GM21717 (cell line): ENCODE data around the gene ALKBH6.
"Not testable (repeated sequence)": the region's sequence is repeated elsewhere in the genome, so short reads cannot be mapped to it uniquely, and the experiment has no call there.

Source experiments
- ATAC-seq: cut with Tn5 transposase; IDR thresholded peaks from one replicate; pipeline ENCODE4 v1.9.1; 2021; ENCODE audit warnings: mild to moderate bottlenecking, moderate library complexity; ENCODE audit not compliant: unreplicated experiment

Gene ALKBH6

DNA sequence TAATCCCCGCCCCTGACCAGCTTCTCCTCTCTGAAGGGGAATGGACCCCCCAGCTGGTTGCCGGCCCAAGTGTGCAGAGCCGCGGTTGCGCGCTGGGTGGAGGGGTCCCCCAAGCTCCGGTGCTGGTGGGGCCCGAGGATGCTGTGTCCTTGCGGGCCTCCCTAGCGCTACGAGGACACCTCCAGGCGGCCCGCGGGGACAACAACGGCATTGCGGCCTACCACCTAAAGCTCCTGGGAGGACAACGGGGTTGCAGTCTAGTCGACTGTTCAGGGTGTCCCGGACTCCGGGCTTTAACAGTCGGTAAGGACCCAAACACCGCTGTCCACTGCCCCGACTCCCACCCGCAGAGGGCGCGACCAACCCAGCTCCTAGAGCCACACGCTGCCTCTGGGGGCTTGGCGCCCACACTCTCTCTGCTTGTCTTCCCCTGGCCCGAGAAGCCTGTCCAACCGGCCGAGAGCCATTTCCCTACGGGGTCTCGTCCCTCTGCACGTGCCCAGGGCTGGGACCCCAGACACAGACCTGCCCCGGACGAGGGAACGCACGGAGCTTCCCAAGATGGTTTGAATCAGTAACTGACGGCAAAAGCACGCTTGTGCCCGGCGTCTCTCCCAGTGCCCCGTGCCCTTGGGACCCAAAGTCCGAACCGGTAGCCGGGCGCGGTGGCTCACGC is 20.0 kb downstream of the ALKBH6 start:
- ATAC-seq, result no peak

DNA sequence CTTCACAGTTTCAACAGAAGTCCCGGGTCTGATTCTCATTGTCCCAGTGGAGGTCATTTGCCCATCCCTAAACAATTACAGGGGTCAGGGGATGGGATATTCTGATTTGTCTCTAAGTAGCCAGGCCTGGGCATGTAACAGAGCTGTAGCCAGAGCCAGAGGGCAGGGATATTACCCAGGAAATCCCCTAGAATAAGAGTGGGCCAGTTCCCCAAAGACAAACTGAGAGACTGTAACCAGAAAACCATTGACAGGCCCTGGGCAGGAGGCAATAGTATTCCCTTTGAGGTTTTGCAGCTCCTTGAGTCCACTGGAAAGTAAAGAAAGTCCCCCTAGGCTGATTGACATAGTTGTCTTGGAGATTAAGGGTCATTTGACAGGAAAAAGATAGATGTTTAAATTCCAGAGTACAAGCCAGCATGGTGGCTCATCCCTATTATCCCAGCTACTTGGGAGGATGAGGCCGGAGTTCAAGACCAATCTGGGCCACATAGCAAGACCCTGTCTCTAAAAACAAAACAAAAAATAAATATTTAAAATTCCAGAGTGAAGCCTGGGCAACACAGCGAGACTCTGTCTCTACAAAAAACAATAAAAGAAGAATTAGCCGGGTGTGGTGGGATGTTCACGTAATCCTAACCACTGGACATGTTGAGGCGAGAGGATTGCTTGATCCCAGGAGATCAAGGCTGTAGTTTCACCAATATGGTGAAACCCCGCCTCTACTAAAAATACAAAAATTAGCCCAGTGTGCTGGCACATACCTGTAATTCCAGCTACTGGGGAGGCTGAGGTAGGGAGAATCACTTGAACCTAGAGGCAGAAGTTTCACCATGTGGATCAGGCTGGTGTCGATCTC is 20.9 kb downstream of the ALKBH6 start:
- no peak for ATAC-seq

DNA sequence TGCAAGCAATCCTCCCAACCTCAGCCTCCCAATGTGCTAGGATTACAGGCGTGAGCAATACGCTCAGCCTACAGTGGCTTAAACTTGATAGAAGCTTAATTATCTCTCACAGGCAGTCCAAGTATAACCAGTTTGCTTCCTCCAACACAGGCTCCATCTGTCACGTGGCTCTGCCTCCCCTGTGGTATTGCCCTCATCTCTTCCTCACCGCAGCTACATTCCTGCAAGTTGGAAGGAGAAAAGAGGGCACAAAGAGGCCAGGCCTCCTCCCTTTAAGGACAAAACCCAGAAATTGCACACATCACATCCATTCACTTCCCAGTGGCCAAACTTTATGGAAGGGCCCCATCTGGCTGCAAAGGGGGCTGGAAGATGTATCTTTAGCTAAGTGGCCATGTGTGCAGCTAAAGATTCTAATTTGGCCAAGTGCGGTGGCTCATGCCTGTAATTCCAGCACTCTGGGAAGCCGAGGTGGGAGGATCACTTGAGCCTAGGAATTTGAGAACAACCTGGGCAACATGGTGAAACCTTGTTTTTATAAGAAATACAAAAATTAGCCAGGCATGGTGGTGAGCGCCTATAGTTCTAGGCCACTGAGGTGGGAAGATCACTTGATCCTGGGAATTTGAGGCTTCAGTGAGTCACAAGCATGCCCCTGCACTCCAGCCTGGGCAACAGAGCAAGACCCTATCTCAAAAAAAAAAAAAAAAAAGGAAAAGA is 22.1 kb downstream of the ALKBH6 start:
- no peak for ATAC-seq

DNA sequence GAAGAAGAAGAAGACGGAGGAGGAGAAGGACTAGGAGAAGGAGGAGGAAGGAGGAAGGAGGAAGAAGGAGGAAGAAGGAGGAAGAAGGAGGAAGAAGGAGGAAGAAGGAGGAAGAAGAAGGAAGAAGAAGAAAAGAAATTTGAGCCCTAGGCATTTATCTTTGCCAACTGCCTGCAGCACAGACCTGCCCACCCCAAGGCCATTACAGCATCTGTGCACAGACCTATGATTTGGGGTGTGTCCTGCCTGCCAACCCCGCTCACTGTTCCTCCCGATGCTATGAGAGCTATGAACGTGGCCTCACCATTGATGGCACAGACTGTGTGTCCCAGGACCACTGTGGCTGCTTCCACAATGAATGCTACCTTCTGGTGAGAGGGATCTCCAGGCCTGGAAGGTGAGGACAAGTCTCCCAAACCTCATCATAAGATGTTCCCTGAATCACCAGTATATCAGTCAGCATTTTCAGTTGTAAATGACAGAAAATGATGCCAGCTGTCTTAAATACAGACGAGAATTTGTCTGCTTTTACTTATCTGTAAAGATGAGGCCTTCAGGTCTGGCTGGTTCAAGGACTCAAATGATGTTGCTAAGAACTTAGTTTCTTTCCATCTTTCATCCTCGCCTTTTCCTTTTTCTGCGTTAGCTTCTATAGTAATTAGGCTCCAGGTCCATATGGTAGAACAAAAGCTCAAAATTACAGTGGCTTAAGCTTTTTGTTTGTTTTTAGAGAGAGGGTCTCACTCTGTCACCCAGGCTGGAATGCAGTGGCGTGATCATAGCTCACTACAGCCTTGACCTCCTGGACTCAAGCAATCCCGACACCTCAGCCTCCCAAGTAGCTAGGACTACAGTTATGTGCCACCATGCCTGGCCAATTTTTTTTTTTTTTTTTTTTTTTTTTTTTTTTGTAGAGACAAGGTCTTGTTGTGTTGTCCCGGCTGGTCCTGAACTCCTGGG is 23.0 kb downstream of the ALKBH6 start:
- no peak for ATAC-seq

DNA sequence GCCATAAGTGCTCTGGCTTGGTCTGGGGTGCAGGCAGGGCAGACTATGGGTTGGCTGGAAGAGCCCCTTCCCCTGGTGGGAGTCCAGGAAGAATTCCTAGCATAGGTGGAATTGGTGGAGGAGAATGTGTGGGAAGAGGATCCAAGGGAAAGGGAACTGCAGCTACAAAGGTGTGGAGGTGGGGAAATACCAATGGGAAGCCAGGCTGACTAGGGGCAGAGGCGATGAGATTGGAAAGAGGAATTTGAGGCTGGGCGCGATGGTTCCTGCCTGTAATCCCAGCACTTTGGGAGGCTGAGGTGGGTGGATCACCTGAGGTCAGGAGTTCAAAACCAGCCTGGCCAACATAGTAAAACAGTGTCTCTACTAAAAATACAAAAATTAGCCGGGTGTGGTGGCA is 23.9 kb downstream of the ALKBH6 start:
- no peak for ATAC-seq

DNA sequence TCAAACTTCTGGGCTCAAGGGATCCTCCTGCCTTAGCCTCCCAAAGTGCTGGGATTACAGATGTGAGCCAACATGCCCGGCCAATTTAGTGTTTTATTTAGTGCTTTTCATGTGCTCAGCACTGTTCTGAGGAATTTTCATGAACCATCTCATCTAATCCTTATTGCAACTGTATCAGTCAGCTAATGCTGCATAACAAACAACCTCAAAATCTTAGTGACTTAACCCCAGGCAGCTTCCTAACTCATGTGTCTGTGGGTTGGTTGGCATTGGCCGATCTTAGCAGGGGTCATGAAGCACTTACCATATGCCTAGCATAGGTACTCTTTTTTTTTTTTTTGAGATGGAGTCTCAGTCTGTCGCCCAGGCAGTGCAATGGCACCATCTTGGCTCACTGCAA is 25.2 kb downstream of the ALKBH6 start:
- ATAC-seq, result no peak

DNA sequence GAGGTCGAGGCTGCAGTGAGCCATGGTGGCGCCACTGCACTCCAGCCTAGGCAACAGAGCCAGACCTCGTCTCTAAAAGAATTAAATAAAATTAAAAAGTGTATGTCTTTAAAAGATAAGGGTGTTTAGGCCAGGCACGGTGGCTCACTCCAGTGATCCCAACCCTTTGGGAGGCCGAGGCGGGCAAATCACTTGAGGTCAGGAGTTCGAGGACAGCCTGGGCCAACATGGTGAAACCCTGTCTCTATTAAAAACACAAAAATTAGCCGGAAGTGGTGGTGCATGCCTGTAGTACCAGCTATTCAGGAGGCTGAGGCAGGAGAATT is 26.5 kb downstream of the ALKBH6 start:
- no peak for ATAC-seq

DNA sequence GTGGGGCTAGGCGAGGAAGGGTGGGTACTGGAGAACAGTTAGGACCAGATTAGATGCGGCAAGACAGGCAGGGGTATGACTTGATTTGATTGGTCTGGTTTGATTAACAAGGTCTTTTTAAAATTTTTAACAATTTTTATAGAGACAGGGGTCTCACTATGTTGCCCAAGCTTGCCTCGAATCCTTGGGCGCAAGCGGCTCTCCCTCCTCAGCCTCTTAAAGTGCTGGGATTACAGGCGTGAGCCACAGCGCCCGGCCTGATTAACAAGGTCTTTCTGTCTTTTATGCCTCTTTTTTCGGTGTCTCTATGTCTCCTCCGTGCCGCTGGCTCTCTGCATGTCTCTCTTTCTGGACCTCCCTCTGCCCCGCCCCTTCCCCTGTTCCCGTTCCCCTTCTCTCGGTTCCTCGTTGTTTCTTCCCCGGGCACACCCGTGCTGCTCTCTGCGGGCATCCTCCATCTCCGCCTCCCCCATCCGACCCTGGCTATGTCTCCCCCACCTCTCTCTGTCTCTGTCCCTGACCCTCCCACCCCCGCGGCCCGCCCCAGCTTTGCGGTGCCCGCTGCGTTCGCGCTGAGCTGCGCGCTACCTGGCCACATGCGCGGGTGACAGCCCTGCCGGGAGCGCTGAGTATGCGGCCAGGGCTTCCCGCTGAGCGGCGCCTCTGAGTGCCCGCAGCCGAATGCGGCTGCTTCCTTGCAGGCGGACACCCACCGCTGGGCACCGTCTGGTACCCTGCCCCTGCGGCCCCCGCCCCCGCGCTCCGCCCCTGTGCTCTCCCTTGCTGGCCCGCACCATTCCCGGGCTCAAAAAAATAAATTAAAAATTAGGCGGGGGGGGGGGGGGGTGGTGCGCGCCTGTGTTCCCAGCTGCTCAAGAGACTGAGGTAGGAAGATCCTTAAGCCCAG is 27.1 kb downstream of the ALKBH6 start:
- no peak for ATAC-seq

DNA sequence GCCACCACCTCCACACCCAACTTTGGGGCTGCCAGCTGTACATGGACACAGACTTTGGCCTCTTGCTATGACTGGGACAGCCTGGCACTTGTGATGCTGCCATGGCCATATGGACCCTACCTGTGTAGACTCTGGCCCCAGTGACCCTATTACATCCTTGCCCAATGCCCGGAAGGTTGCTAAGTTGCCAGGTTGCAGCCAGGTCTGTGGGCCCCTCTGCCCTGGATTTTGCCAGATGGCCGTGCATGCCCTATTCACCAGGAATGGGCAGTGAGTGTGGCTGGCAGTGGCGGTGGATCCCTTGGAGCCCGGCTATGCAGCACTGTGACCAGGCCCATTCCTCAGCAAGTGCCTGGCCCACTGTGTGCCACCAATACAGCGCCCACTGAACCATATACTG is 27.9 kb downstream of the ALKBH6 start:
- ATAC-seq, result no peak

DNA sequence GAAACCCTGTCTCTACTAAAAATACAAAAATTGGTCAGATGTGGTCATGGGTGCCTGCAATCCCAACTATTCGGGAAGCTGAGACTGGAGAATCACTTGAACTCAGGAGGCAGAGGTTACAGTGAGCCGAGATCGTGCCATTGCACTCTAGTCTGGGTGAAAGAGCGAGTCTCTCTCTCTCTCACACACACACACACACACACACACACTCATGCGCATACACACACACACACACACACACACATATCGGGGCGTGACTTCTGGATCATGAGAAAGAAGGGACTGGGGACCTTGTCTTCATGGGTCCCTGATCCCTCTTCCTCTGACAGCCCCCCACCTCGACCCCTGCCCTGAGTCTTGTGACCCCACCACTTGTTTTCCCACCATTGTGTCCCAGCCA is 30.8 kb downstream of the ALKBH6 start:
- no peak for ATAC-seq

DNA sequence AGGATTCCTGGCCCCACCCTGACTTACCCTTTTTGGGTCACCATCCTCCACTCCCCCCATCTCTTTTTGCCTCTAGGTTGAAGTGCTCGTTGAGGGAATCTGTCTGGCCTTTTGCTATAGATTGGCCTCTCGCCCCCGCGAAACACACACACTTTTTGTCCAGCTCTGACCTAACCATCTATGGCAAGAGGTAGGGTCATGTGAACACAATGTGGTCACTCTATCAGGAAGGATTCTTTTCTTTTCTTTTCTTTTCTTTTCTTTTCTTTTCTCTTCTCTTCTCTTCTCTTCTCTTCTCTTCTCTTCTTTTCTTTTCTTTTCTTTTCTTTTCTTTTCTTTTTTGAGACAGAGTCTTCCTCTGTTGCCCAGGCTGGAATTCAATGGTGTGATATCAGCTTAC is 33.0 kb downstream of the ALKBH6 start:
- ATAC-seq, result not testable (repeated sequence)

DNA sequence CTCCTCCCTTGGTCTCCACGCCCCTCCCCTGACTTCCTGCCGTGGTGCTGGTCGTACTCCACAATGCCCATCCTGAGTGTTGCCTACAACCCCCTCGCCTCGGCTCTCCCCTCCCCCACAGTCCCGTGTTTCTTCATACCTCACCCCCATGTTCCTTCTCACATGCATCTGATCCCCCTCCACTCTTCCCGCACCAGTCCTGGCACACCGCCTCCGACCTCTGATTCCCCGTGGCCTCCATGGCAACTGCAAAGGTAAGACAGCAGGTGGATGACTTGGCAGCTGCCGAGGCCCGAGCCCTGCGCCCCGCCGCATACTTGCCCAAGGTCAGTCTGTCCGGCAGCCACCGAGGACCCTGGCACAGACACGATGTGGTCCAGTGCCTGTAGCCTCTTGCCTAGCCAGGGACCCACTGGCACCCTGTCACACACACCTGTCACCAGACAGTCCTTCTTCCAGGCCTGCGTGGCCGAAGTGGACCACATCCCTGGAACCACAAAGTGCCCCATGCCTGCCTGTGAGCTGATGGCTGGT is 35.1 kb downstream of the ALKBH6 start:
- no peak for ATAC-seq

DNA sequence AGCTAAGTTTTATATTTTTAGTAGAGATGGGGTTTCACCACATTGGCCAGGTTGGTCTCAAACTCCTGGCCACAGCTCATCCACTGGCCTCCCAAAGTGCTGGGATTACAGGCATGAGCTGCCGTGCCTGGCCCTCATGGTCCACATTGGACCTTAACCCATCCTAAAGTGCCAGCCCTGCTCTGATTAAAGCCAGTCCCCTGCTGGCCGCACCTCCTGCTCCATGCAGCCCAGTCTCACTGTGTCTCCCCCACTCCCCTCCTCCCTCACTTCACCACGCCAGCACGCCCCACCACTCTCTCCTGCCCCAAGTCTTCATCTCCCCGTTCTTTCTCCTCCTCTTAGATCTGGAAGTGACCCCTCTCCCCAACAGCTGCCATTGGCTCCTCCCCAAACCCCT is 35.7 kb downstream of the ALKBH6 start:
- no peak for ATAC-seq

DNA sequence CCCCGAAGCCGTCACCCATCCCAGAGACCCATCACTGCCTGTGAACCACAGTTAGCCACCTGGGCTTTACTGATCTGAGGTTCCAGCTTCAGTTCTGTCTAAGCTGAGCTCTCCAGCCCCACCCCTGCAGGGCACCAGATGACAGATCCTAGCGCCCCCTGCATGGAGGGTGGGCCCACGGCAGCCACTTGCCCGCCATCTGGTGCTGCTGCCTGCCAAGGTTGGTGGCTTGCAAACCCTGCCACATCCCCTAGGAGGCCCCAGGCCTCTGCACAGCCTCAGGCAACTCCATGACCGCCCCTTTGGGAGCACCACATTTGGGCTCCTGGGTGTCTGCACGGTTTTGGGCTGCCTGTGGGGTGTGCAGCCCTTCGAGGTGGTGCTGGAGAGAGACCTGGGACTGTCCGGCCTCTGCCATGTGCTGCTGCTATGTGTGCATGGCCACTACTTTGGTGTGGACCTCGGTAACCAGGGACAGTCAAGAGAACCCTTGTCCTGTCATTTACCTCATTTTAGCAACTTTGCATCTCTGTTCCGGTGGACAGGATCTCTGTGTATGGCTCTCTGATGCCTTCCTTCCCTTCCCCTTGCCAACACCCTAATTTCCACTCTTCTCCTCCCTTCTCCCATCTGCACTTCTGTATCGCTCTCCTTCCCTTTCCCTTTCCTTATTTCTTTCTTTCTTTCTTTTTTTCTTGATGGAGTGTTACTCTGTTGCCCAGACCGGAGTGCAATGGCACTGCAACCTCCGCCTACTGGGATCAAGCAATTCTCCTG is 36.4 kb downstream of the ALKBH6 start:
- ATAC-seq, result no peak

DNA sequence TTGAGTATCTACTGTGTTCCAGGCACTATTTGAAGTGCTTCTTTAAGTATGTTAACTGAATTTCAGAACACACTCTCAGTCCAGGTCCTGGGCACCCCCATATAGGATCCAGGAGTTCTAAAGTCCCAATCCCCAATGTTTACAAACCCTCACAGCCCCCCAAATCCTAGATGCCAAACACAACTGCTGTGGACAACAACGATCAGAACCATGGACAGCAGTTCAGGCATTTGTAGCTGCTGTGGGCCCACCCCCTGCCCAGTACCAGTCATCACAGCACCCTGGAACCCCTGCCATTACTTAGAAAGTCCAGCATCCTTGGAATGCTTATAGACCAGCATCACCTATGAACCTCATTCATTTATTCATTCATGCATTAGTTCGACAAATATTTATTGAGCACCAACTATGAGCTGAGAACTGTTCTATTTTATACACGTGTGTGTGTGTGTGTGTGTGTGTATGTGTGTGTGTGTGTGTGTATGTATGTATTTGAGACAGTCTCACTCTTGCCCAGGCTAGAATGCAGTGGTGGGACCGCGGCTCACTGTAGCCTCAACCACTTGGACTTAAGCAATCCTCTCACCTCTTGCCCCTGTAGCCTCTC is 38.3 kb downstream of the ALKBH6 start:
- no peak for ATAC-seq

DNA sequence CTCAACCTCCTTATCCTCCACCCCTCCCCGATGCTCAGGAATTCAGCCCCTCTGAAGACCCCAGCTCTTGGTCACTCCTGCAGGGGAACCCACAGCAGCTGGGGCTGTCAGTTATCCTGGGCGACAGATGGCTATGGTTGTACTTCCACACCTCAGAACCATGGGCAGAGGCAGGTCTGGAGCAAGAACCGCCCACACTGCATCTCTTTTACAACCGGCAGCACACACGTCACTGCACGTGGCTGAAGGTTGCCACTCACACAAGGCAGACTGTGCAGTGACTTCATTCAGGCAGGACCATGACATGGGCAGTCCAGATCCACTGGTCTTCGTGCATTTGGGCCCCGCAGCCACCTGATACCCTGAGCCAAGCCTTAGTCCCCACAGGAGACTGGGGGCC is 40.5 kb downstream of the ALKBH6 start:
- ATAC-seq, result no peak

DNA sequence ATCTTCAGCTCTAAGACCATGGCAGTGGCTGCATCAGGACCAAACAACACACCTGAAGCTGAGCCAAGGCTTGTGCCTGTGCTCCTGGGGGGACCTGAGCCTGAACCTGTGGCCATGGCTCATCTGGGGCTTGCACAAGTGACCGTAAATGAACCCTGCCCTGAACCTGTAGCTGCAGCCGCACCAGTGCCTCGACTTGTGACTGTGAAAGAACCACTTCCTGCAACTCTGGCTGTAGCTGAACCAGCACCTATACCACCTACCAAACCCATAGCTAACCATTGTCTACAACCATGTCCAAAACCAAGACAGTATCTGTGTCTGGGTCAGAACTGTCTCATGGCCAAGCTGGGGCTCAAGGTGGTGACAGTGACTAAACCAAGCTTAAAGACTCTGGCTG is 47.2 kb downstream of the ALKBH6 start:
- no peak for ATAC-seq

DNA sequence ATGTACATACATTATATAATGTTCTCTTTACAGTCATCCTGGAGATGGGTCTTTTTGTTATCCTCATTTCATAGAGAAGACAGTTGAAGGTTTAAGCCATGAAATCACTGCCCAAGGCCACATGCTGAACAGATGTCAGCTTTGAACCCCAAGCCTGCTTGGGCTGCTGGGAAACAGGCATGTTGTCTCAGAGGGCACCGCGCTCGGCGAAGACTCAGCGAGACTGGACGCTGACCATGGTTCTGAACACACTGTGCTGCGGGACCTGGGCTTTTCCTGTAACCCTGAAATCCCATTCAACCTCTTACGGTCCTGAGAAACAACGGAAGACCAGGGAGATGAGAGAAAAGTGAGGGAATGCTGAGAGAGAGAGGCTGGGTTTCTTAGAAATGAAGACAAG is 50.5 kb downstream of the ALKBH6 start:
- no peak for ATAC-seq
